ENCODE data around the gene LDLRAD4. TPM values are rescaled to one million over a fixed set of nuclear protein-coding genes. Genes with fewer than 3 reads are reported as not detected.

LDLRAD4 gene
- total and polyA plus RNA-seq, 9 of the 15 experiments (the other 6 are each of a cell fraction or from before 2014, with no cell fraction given), result 0.01 TPM; not detected in 8

- peak; percentile 40; the same call in 2 of the 3 replicates for ATAC-seq
- in situ Hi-C loops (cut with MboI) (no loop called here), intact Hi-C loops (cut with micrococcal nuclease) (no loop called here)
- DNase-seq (ENCODE audit: extremely low read depth in 1 of 4, low spot score in 3 of 4), result no peak
- Histone ChIP-seq H3K9ac (ENCODE audit: insufficient read depth in 1 of 2, low read depth in 2 of 2, low read length in 2 of 2) (no peak overlapping the region), H3K9me1 (ENCODE audit: control insufficient read depth, insufficient read depth, low read length) (no peaks in the 10 kb centered on the region), H3K4me2 (ENCODE audit: insufficient read depth, low read length) (no peak overlapping the region), H3K27me3 (ENCODE audit: control insufficient read depth in 2 of 2, insufficient read depth in 2 of 2, low read length in 2 of 2) (peaks cover 42 to 63% of the 10 kb centered on the region in 2 experiments), H3K79me2 (ENCODE audit: control insufficient read depth, insufficient read depth, low read length) (no peaks in the 10 kb centered on the region), H3K4me3 (no peak overlapping the region), H3K27ac (ENCODE audit: extremely low read depth, low read depth, low read length) (no peak overlapping the region), H2AFZ (ENCODE audit: low read depth, low read length) (no peak overlapping the region), H3K9me3 (replicated peaks; ENCODE audit: control insufficient read depth, insufficient read depth, low read depth, low read length) (no peaks in the 10 kb centered on the region), H3K36me3 (ENCODE audit: control insufficient read depth, insufficient read depth, low read length) (no peaks in the 10 kb centered on the region), H4K20me1 (replicated peaks; ENCODE audit: control insufficient read depth, insufficient read depth, low read length) (peaks cover 5% of the 10 kb centered on the region), H3K4me1 (replicated peaks in 1 of 2; ENCODE audit: control insufficient read depth in 2 of 2, insufficient read depth in 2 of 2, low read length in 2 of 2) (no peaks in the 10 kb centered on the region)
- FAIRE-seq, result no peak
- ChIA-PET CTCF (ENCODE audit: low intra/inter-chr PET ratio) (no interaction called here), POLR2A (no interaction called here)
- WGBS (ENCODE audit: insufficient coverage, low coverage, missing lambda C conversion rate), result 1% methylated on average over 23 of the region's 23 CpGs
- no TSS peak for BruUV-seq (replicated peaks)
- TF ChIP-seq ESRRA (IDR thresholded peaks at IDR 0.05; ENCODE audit: borderline replicate concordance, low read depth) (no peak), KDM4B (IDR thresholded peaks at IDR 0.05; ENCODE audit: borderline replicate concordance in 2 of 2, low read depth in 1 of 2) (no peak), LEF1 (IDR thresholded peaks at IDR 0.05) (no peak), ZBTB33 (CRISPR knock-in tag; IDR thresholded peaks at IDR 0.05) (no peak), IRF1 (CRISPR knock-in tag; IDR thresholded peaks at IDR 0.05; ENCODE audit: borderline replicate concordance) (no peak), CXXC5 (CRISPR knock-in tag; IDR thresholded peaks at IDR 0.05) (no peak)
Observed at GRCh38 chr18:13233787-13234783, 15.5 kb downstream of the LDLRAD4 start.

Data from K562 (cell line).